Fibroblast of pulmonary artery (primary cell): Measurements from ENCODE around the gene CAMK2B.

Experiments
- DNase-seq: peaks from one replicate; pipeline ENCODE4 v3.0.0-alpha.2; 2010; ENCODE audit warnings: low read depth
- H3K4me3 ChIP-seq: replicated peaks from 2 replicates; pipeline ENCODE4 v1.5.1; 2011; ENCODE audit warnings: low read depth, mild to moderate bottlenecking, control low read depth, low read length, moderate library complexity
- TF ChIP-seq, protein P1 (sequence below): IDR thresholded peaks from 2 replicates; pipeline ENCODE4 v1.5.1; 2011; ENCODE audit warnings: mild to moderate bottlenecking, control low read depth, low read length, inconsistent platforms; ENCODE audit errors: missing control alignments

The CAMK2B gene

GRCh38 chr7:44305564-44306507 is 19.6 kb downstream of the CAMK2B start:
- H3K4me3 ChIP-seq = no peak overlapping the region
- TF ChIP-seq, protein P1, sequence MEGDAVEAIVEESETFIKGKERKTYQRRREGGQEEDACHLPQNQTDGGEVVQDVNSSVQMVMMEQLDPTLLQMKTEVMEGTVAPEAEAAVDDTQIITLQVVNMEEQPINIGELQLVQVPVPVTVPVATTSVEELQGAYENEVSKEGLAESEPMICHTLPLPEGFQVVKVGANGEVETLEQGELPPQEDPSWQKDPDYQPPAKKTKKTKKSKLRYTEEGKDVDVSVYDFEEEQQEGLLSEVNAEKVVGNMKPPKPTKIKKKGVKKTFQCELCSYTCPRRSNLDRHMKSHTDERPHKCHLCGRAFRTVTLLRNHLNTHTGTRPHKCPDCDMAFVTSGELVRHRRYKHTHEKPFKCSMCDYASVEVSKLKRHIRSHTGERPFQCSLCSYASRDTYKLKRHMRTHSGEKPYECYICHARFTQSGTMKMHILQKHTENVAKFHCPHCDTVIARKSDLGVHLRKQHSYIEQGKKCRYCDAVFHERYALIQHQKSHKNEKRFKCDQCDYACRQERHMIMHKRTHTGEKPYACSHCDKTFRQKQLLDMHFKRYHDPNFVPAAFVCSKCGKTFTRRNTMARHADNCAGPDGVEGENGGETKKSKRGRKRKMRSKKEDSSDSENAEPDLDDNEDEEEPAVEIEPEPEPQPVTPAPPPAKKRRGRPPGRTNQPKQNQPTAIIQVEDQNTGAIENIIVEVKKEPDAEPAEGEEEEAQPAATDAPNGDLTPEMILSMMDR = no peak
- DNase-seq = no peak

DNA sequence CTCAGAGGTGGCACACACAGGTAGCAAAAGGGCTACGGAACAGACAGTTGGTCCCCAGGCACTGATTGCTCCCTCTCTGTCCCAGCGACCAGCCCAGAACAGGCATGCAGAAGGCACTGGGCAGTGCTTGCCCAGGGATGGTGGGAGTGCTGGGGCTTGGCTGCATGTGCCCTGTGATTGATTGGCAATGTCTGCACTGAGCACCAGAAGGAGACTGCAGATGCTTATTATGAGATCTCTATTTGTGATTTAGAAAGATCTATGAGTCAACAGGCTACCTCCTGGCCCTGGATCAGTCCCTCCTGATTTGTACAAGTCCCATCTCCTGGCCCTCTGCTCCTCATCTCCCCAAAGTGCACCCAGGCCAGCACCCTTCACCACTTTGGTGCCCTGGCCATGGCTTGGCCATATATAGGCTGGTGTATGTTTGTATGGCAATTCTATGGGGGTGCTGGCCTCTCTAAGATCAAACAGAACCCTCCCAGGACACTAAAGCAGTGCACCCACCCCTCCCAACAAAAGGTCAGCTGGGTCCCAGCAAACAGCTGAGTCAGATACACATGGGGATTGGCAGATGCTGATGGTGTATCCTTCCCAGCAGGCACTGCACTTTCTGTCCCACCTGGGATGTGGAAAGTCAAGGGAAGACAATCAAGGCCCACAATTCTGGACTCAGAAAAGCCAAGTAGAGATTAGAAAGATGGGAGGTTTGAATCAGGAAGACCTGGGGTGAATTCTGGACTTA is 30.9 kb downstream of the CAMK2B start:
- TF ChIP-seq, protein P1 = no peak
- no peak for DNase-seq
- no peak overlapping the region for H3K4me3 ChIP-seq

DNA sequence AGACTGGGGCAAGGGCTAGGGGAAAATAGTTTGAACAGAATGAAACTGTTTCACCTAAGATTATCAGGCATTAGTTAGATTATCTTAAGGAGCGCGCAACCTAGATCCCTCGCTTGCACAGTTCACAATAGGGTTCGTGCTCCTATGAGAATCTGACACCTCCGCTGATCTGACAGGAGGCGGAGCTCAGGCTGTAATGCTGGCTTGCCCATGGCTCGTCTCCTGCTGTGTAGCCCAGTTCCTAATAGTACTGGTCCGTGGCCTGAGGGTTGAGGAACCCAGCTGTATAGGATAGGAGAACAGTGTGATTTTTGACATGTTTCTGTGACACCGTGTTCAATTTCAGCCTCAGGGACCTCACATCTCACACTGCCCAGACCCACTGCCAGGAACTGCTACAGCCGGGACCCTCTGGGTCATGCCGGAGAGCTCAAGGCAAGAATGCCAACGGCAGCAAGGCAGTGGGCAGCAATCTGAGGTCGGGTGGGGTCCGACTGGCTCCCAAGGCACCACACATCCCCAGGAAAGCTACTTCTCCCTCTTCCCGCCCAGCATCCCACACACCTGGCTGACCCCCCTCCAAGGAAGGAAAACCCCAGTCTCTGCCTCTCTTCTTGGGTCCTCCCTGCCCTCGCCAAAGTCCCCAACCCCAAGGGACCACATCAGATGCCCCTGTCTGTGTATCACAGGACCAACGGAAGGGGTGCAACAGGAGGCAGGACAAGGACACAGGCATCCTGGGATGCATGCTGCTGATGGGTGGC is 31.7 kb downstream of the CAMK2B start:
- H3K4me3 ChIP-seq = no peak overlapping the region
- TF ChIP-seq, protein P1 = no peak
- DNase-seq = no peak

DNA sequence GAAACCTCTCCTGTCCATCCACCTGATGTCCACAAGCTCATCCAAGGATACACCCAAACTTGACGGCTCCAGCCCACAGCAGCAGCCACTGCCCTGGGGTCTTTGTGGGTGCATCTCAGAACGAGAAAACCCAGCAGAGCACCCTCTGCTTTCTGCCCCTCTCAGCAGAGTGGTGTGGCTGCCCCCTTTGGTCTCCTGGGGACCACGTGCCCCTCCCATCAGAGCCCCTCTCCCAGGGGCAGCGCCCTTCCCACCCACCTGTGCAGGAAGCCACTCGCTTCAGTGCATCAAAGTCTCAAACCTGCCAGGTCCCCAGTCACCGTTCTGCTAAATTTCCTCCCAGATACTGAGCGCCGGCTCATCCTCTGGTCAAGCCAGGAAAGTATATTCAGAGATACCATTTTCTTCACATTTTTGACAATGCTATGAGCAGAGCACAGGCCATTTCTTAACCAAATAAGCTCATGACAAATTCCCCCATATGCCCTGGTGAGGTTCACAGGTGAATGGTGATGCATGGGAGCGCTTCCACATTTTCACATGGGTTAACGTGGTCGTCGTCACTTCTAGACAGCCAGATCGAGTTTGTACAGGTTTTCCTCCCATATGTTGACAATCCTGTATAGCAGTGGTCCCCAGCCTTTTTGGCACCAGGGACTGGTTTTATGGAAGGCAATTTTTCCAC is 32.4 kb downstream of the CAMK2B start:
- H3K4me3 ChIP-seq = no peak overlapping the region
- no peak for DNase-seq
- TF ChIP-seq, protein P1 = no peak

DNA sequence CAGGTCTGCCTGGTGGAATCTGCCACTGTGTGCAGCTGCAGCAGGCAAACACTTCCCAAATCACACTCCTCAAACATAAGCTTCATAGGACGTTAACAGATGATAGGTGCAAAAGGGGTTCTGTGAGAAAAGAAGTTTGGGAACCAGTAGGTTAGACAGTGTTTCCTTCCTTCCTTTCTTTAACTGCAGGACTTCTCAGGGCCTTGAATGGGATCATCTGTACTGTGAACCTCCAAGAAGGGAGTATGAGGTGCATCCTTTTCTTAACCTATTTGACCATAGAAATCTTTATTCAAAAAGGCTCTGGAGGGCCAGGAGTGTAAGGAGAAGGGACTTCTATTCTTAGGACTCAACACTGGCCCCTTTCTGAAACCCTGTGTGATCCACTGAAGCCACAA is 33.0 kb downstream of the CAMK2B start:
- TF ChIP-seq, protein P1 = no peak
- DNase-seq = no peak
- H3K4me3 ChIP-seq = no peak overlapping the region

DNA sequence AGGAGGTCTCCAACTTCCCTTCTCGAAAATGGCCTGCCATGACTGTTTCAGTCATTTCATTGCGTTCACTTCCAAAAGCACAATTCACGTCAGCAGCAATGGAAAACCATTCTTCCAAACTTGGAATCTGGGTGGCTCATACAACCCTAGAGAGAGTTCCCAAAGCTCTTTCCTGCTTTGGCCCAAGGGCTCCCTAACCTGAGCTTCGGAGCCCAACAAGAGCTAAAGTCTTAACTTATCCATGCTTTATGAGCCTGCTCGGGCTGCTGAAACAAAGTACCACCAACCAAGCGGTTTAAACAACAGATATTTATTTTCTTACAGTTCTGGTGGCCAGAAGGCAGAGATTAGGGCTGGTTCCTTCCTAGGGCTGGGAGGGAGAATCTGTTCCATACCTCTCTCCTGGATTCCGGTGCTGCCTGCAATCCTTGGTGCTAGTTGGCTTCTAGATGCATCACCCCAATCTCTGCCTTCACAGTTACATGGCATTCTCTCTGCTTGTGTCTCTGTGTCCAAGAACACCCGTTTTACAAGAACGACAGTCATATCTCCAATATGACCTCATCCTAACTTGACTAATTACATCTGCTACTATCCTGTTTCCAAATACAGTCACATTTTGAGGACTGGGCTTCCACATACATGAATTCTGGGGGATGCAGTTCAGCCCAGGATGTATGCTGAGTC is 33.5 kb downstream of the CAMK2B start:
- TF ChIP-seq, protein P1 = no peak

More for the DNA sequence above, 33.5 kb downstream of the CAMK2B start:
- H3K4me3 ChIP-seq = no peak overlapping the region
- DNase-seq = peak; percentile 52
